Keratinocyte (primary cell): ENCODE data around the gene BASP1. TPM values are rescaled to one million over a fixed set of nuclear protein-coding genes. Genes with fewer than 3 reads are reported as not detected.
"Not testable (repeated sequence)": the region's sequence is repeated elsewhere in the genome, so short reads cannot be mapped to it uniquely, and the experiment has no call there.

Source experiments
- DNase-seq: peaks from one replicate; pipeline ENCODE4 v3.0.0-alpha.2; 2011; ENCODE audit warnings: low read depth, missing footprints, low spot score
- FAIRE-seq: peaks from 2 replicates; lab custom pipeline; 2011; peaks lifted over from hg19 to GRCh38; lab: Jason Lieb, UNC
- H2AFZ ChIP-seq: 2 replicates; pipeline ENCODE4 v1.6.0; 2012; ENCODE audit warnings: low read length, control low read depth, inconsistent platforms; ENCODE audit not compliant: control insufficient read depth
- H3K27ac ChIP-seq: 2 replicates; pipeline ENCODE4 v1.5.1; 2011; ENCODE audit warnings: low read length; ENCODE audit not compliant: control insufficient read depth, insufficient read depth
- H3K27me3 ChIP-seq: 3 replicates; pipeline ENCODE4 v1.6.0; 2011; ENCODE audit warnings: low read length; ENCODE audit not compliant: control insufficient read depth, insufficient read depth; ENCODE audit errors: extremely low read depth
- H3K36me3 ChIP-seq, 2 experiments: 2 replicates in 1 of 2; 3 replicates in 1 of 2; pipeline ENCODE4 v1.5.1; 2011; ENCODE audit warnings: low read length in 2 of 2, mild to moderate bottlenecking in 1 of 2; ENCODE audit not compliant: control insufficient read depth in 2 of 2, insufficient read depth in 2 of 2; ENCODE audit errors: extremely low read depth in 1 of 2
- H3K4me1 ChIP-seq: 3 replicates; pipeline ENCODE4 v1.5.1; 2011; ENCODE audit warnings: low read length; ENCODE audit not compliant: control insufficient read depth, insufficient read depth; ENCODE audit errors: extremely low read depth
- H3K4me2 ChIP-seq: 3 replicates; pipeline ENCODE4 v1.6.0; 2011; ENCODE audit warnings: low read depth, low read length; ENCODE audit not compliant: control insufficient read depth, insufficient read depth; ENCODE audit errors: extremely low read depth
- H3K4me3 ChIP-seq, 3 experiments: fragments of 200-600 bp in 1 of 3; sonication (generic) in 1 of 3; 2 replicates in 2 of 3; 3 replicates in 1 of 3; pipeline ENCODE4 v1.5.1; 2011 to 2016; ENCODE audit warnings: low read length in 3 of 3, mild to moderate bottlenecking in 3 of 3, control low read depth in 2 of 3, inconsistent platforms in 1 of 3, low read depth in 1 of 3, mixed read lengths in 1 of 3, mixed run types in 1 of 3, moderate library complexity in 1 of 3; ENCODE audit not compliant: control insufficient read depth in 2 of 3, insufficient read depth in 2 of 3; ENCODE audit errors: extremely low read depth in 1 of 3
- H3K79me2 ChIP-seq: 2 replicates; pipeline ENCODE4 v1.6.0; 2012; ENCODE audit warnings: low read length; ENCODE audit not compliant: control insufficient read depth, insufficient read depth
- H3K9ac ChIP-seq: 3 replicates; pipeline ENCODE4 v1.6.0; 2011; ENCODE audit warnings: low read length; ENCODE audit not compliant: control insufficient read depth, insufficient read depth; ENCODE audit errors: extremely low read depth
- H3K9me1 ChIP-seq: 3 replicates; pipeline ENCODE4 v1.6.0; 2011; ENCODE audit warnings: low read length; ENCODE audit not compliant: control insufficient read depth, insufficient read depth; ENCODE audit errors: extremely low read depth
- H3K9me3 ChIP-seq: 2 replicates; pipeline ENCODE4 v1.5.1; 2012; ENCODE audit warnings: low read depth, low read length; ENCODE audit not compliant: control insufficient read depth
- H4K20me1 ChIP-seq: 3 replicates; pipeline ENCODE4 v1.6.0; 2011; ENCODE audit warnings: low read length; ENCODE audit not compliant: control insufficient read depth, insufficient read depth; ENCODE audit errors: extremely low read depth
- CTCF ChIP-seq, 3 experiments: IDR thresholded peaks in 1 of 3; conservative IDR thresholded peaks in 1 of 3; optimal IDR thresholded peaks in 1 of 3; 2 replicates in 2 of 3; 3 replicates in 1 of 3; pipeline versions ENCODE3 to v1.5.1; 2011; ENCODE audit warnings: low read length in 3 of 3, mild to moderate bottlenecking in 3 of 3, moderate library complexity in 2 of 3, control low read depth in 1 of 3, inconsistent platforms in 1 of 3; ENCODE audit not compliant: insufficient read depth in 2 of 3; ENCODE audit errors: extremely low read depth in 1 of 3
- EZH2 ChIP-seq: IDR thresholded peaks from one replicate; pipeline ENCODE4 v1.6.1; 2012; ENCODE audit warnings: inconsistent platforms, mild to moderate bottlenecking, low read length, moderate library complexity
- dilution Hi-C: fragments of 300-500 bp; cut with MboI; formaldehyde crosslinking; loops from one replicate; pipeline ENCODE4 v1.7.0; 2020; ENCODE audit warnings: low sequenced_read_pairs; ENCODE audit not compliant: extremely low pct_ligation_motif_present
- polyA plus RNA-seq, 5 experiments: library from polyadenylated mRNA; depleted of rRNA in 3 of 5; stranded (reverse) in 3 of 5; stranded (forward) in 1 of 5; unstranded in 1 of 5; fragments of >200 nt; gene quantifications; 1 replicate in 1 of 5; 2 replicates in 3 of 5; 3 replicates in 1 of 5; pipeline versions ENCODE4 v1.2.1 to v1.2.3, GENCODE V29; 2011 to 2012; ENCODE audit warnings: missing spikeins in 2 of 5, low read depth in 1 of 5, low replicate concordance in 1 of 5

Gene BASP1
- polyA plus RNA-seq, 1 donor (not counting 4 experiments of a cell fraction or from before 2014, with no cell fraction given): 127 TPM

GRCh38 chr5:17190242-17190778, 27.1 kb upstream of the BASP1 start:
- Histone ChIP-seq H3K79me2 (peaks cover 2% of the 10 kb centered on the region), H3K36me3 (no peaks in the 10 kb centered on the region), H3K4me1 (peaks cover 38% of the 10 kb centered on the region), H3K27ac (no peak overlapping the region), H4K20me1 (no peaks in the 10 kb centered on the region), H3K9me1 (no peaks in the 10 kb centered on the region), H3K9ac (no peak overlapping the region), H3K27me3 (no peaks in the 10 kb centered on the region), H3K9me3 (no peaks in the 10 kb centered on the region), H3K4me2 (peak overlapping the region; percentile 9), H3K4me3 (no peak overlapping the region), H2AFZ (no peak overlapping the region)
- TF ChIP-seq CTCF (optimal IDR thresholded peaks at IDR 0.05 in 1 of 3, IDR thresholded peaks at IDR 0.05 in 1 of 3, conservative IDR thresholded peaks at IDR 0.05 in 1 of 3; ENCODE audit: extremely low read depth in 1 of 3, insufficient read depth in 2 of 3, low read length in 3 of 3): peak in 2 of 3 experiments; percentile 67 to 73
- no peak for TF ChIP-seq EZH2
- DNase-seq: peak; percentile 35
- peak; percentile 32 for FAIRE-seq
- dilution Hi-C loops: loop anchor here (10.0 kb wide), 1 partner anchor 396 kb away; no protein-coding TSS in a partner anchor

- Histone ChIP-seq H3K36me3 (no peaks in the 10 kb centered on the region), H3K4me3 (no peak overlapping the region), H3K27ac (no peak overlapping the region), H3K4me2 (no peak overlapping the region), H3K27me3 (no peaks in the 10 kb centered on the region), H3K9me3 (no peaks in the 10 kb centered on the region), H3K9me1 (no peaks in the 10 kb centered on the region), H2AFZ (no peak overlapping the region), H3K9ac (no peak overlapping the region), H3K4me1 (peaks cover 38% of the 10 kb centered on the region), H4K20me1 (no peaks in the 10 kb centered on the region), H3K79me2 (peaks cover 2% of the 10 kb centered on the region)
- no peak for TF ChIP-seq CTCF (optimal IDR thresholded peaks at IDR 0.05 in 1 of 3, IDR thresholded peaks at IDR 0.05 in 1 of 3, conservative IDR thresholded peaks at IDR 0.05 in 1 of 3; ENCODE audit: extremely low read depth in 1 of 3, insufficient read depth in 2 of 3, low read length in 3 of 3)
- TF ChIP-seq EZH2: no peak
- DNase-seq (no peak), FAIRE-seq (no peak)
- dilution Hi-C loops: loop anchor here (10.0 kb wide), 1 partner anchor 396 kb away; no protein-coding TSS in a partner anchor
Observed at GRCh38 chr5:17190799-17191391, 26.5 kb upstream of the BASP1 start.

- not testable (repeated sequence) for H3K9me1 ChIP-seq, H4K20me1 ChIP-seq, FAIRE-seq, H3K36me3 ChIP-seq, H3K9ac ChIP-seq, H3K9me3 ChIP-seq, H2AFZ ChIP-seq, DNase-seq, H3K27me3 ChIP-seq, H3K4me2 ChIP-seq, H3K79me2 ChIP-seq, H3K27ac ChIP-seq, H3K4me3 ChIP-seq
- peaks cover 39% of the 10 kb centered on the region for H3K4me1 ChIP-seq
- dilution Hi-C loops: loop anchor here (10.0 kb wide), 1 partner anchor 397 kb away; no protein-coding TSS in a partner anchor
Observed at GRCh38 chr5:17191574-17191973, 25.9 kb upstream of the BASP1 start.
